Activated naive CD4-positive, alpha-beta T cell treated with anti-CD3 and anti-CD28 coated beads, Interleukin-2, amount 10 ng/mL, durations not matched to agents 7 days and 5 days (primary cell): ENCODE data around the gene MTMR3.
A peak's percentile ranks its signal among the peaks of the same experiment; 100 is the strongest.

ENCODE experiments used
- CTCF ChIA-PET: fragments of 350-600 bp; sonication (Branson Sonifier 250); formaldehyde crosslinking; loops from one replicate; lab custom pipeline; 2021; ENCODE audit warnings: antibody characterized with exemption; lab: Charles Lee
- DNase-seq: peaks from one replicate; pipeline ENCODE4 v3.0.0-alpha.2; 2020
- H3K27ac Mint-ChIP-seq: one replicate; pipeline ENCODE4 v1.8.0; 2021; ENCODE audit warnings: mild to moderate bottlenecking, moderate library complexity, mixed read lengths
- H3K27me3 Mint-ChIP-seq: one replicate; pipeline ENCODE4 v1.8.0; 2021; ENCODE audit warnings: mild to moderate bottlenecking, mixed read lengths
- H3K36me3 Mint-ChIP-seq: one replicate; pipeline ENCODE4 v1.8.0; 2021; ENCODE audit warnings: mixed read lengths
- H3K4me1 Mint-ChIP-seq: one replicate; pipeline ENCODE4 v1.8.0; 2021; ENCODE audit warnings: mixed read lengths
- H3K4me3 Mint-ChIP-seq: one replicate; pipeline ENCODE4 v1.8.0; 2021; ENCODE audit warnings: mild to moderate bottlenecking, moderate library complexity, mixed read lengths
- H3K9me3 Mint-ChIP-seq: one replicate; pipeline ENCODE4 v1.8.0; 2021; ENCODE audit warnings: mixed read lengths

MTMR3 gene

GRCh38 chr22:30073743-30074142 is 190.8 kb downstream of the MTMR3 start:
- peaks cover 7% of the 10 kb centered on the region for H3K4me1 Mint-ChIP-seq
- H3K27ac Mint-ChIP-seq, result no peak overlapping the region
- no peak overlapping the region for H3K4me3 Mint-ChIP-seq
- H3K9me3 Mint-ChIP-seq, result no peaks in the 10 kb centered on the region
- no peaks in the 10 kb centered on the region for H3K36me3 Mint-ChIP-seq
- CTCF ChIA-PET, result interaction anchor here (0.6 kb wide), 1 partner anchor 215 kb away, joined by 5 read pairs; no protein-coding TSS in a partner anchor
- peaks cover 3% of the 10 kb centered on the region for H3K27me3 Mint-ChIP-seq
- no peak for DNase-seq

- Mint-ChIP-seq H3K4me3 (no peak overlapping the region), H3K4me1 (peaks cover 11% of the 10 kb centered on the region), H3K27me3 (peaks cover 3% of the 10 kb centered on the region), H3K36me3 (no peaks in the 10 kb centered on the region), H3K27ac (no peak overlapping the region), H3K9me3 (no peaks in the 10 kb centered on the region)
- CTCF ChIA-PET, result interaction anchor here (0.6 kb wide), 1 partner anchor 216 kb away, joined by 5 read pairs; no protein-coding TSS in a partner anchor
- DNase-seq, result no peak
Measured at GRCh38 chr22:30074147-30074546, 191.2 kb downstream of the MTMR3 start.

- CTCF ChIA-PET, result interaction anchor here (2.8 kb wide), 1 partner anchor 14 kb away, joined by 11 read pairs; no protein-coding TSS in a partner anchor
- Mint-ChIP-seq H3K27ac (no peak overlapping the region), H3K27me3 (peaks cover 3% of the 10 kb centered on the region), H3K36me3 (no peaks in the 10 kb centered on the region), H3K4me3 (no peak overlapping the region), H3K9me3 (no peaks in the 10 kb centered on the region), H3K4me1 (peaks cover 11% of the 10 kb centered on the region)
- no peak for DNase-seq
Measured at GRCh38 chr22:30074994-30075393, 192.0 kb downstream of the MTMR3 start.

GRCh38 chr22:30077279-30077880 is 194.4 kb downstream of the MTMR3 start:
- Mint-ChIP-seq H3K27ac (no peak overlapping the region), H3K4me3 (no peak overlapping the region), H3K4me1 (peaks cover 11% of the 10 kb centered on the region), H3K36me3 (no peaks in the 10 kb centered on the region), H3K9me3 (no peaks in the 10 kb centered on the region), H3K27me3 (peaks cover 10% of the 10 kb centered on the region)
- no peak for DNase-seq
- CTCF ChIA-PET, result interaction anchor here (2.8 kb wide), 1 partner anchor 11 kb away, joined by 11 read pairs; no protein-coding TSS in a partner anchor

GRCh38 chr22:30078320-30079311 is 195.6 kb downstream of the MTMR3 start:
- Mint-ChIP-seq H3K27ac (peak overlapping the region; percentile 81), H3K27me3 (peaks cover 10% of the 10 kb centered on the region), H3K4me1 (peaks cover 11% of the 10 kb centered on the region), H3K9me3 (no peaks in the 10 kb centered on the region), H3K36me3 (no peaks in the 10 kb centered on the region), H3K4me3 (no peak overlapping the region)
- CTCF ChIA-PET, result interaction anchor here (0.9 to 1.5 kb wide), 3 partner anchors 74 to 489 kb away, joined by 3 to 5 read pairs (median 3); no protein-coding TSS in a partner anchor
- peak; percentile 35 for DNase-seq

- Mint-ChIP-seq H3K4me1 (peaks cover 11% of the 10 kb centered on the region), H3K4me3 (no peak within 1 kb of the TSS), H3K27me3 (peaks cover 10% of the 10 kb centered on the region), H3K27ac (no peak within 1 kb of the TSS), H3K9me3 (peaks cover 5% of the 10 kb centered on the region), H3K36me3 (no peaks in the 10 kb centered on the region)
- DNase-seq, result no peak
- CTCF ChIA-PET, result interaction anchor here (1.3 kb wide), 1 partner anchor 75 kb away, joined by 3 read pairs; no protein-coding TSS in a partner anchor
Measured at GRCh38 chr22:30079952-30080533, 197.1 kb downstream of the MTMR3 start, which contains the start of gene HORMAD2. Gene HORMAD2, plus strand, starts transcription at chr22:30080464. Its CDS starts 13,489 bp downstream, at chr22:30093953.
